GM23338 (cell line): ENCODE results near the gene PPP5C. TPM values are rescaled to one million over a fixed set of nuclear protein-coding genes. Genes with fewer than 3 reads are reported as not detected.
"Not testable (repeated sequence)": the region's sequence is repeated elsewhere in the genome, so short reads cannot be mapped to it uniquely, and the experiment has no call there.

Experiments used
- ATAC-seq: fragments of 200-7000 bp; cut with Tn5 transposase; 3 replicates; pipeline ENCODE4 v1.9.1; 2020
- DNase-seq: peaks from one replicate; pipeline ENCODE4 v3.0.0-alpha.2; 2015; ENCODE audit warnings: low spot score
- H2AFZ ChIP-seq: fragments of 200-600 bp; sonication (generic); 2 replicates; pipeline ENCODE4 v1.8.0; 2016; ENCODE audit warnings: antibody characterized with exemption, mild to moderate bottlenecking, moderate library complexity
- H3F3A ChIP-seq: fragments of 200-600 bp; sonication (generic); replicated peaks from 2 replicates; pipeline ENCODE4 v1.8.0; 2017; ENCODE audit warnings: antibody characterized with exemption, mixed run types, low read depth
- H3K27ac ChIP-seq: fragments of 200-600 bp; sonication (generic); 2 replicates; pipeline ENCODE4 v1.6.1; 2016; ENCODE audit warnings: low read depth
- H3K27me3 ChIP-seq: fragments of 200-600 bp; sonication (generic); 2 replicates; pipeline ENCODE4 v1.8.0; 2016; ENCODE audit warnings: mild to moderate bottlenecking, mixed run types, moderate library complexity; ENCODE audit not compliant: insufficient read depth
- H3K36me3 ChIP-seq: fragments of 200-600 bp; sonication (generic); 2 replicates; pipeline ENCODE4 v1.8.0; 2016; ENCODE audit warnings: mild to moderate bottlenecking; ENCODE audit not compliant: insufficient read depth
- H3K4me1 ChIP-seq: fragments of 200-600 bp; sonication (generic); 2 replicates; pipeline ENCODE4 v1.8.0; 2016; ENCODE audit warnings: mild to moderate bottlenecking, moderate library complexity; ENCODE audit not compliant: insufficient read depth
- H3K4me2 ChIP-seq: fragments of 200-600 bp; sonication (generic); 2 replicates; pipeline ENCODE4 v1.7.1; 2017; ENCODE audit warnings: mixed run types
- H3K4me3 ChIP-seq: fragments of 200-600 bp; sonication (generic); 2 replicates; pipeline ENCODE4 v1.6.1; 2016; ENCODE audit warnings: mixed run types
- H3K79me2 ChIP-seq: fragments of 200-600 bp; sonication (generic); replicated peaks from 2 replicates; pipeline ENCODE4 v1.8.0; 2017; ENCODE audit warnings: mild to moderate bottlenecking; ENCODE audit not compliant: insufficient read depth
- H3K9me2 ChIP-seq: fragments of 200-600 bp; sonication (generic); 2 replicates; pipeline ENCODE4 v1.8.0; 2017; ENCODE audit not compliant: insufficient read depth
- H4K20me1 ChIP-seq: fragments of 200-600 bp; sonication (generic); replicated peaks from 2 replicates; pipeline ENCODE4 v1.8.0; 2017; ENCODE audit warnings: mild to moderate bottlenecking; ENCODE audit not compliant: insufficient read depth
- H3K27ac Mint-ChIP-seq: 2 replicates; pipeline ENCODE4 v1.8.0; 2020; ENCODE audit warnings: inconsistent platforms, mild to moderate bottlenecking, moderate library complexity, mixed read lengths
- H3K27me3 Mint-ChIP-seq: 3 replicates; pipeline ENCODE4 v1.8.0; 2022; ENCODE audit warnings: low read depth, mild to moderate bottlenecking, moderate library complexity, mixed read lengths, inconsistent platforms; ENCODE audit not compliant: insufficient read depth, poor library complexity
- H3K36me3 Mint-ChIP-seq: 3 replicates; pipeline ENCODE4 v1.8.0; 2021; ENCODE audit warnings: low read depth, mild to moderate bottlenecking, inconsistent platforms, moderate library complexity, mixed read lengths
- H3K4me1 Mint-ChIP-seq: 3 replicates; pipeline ENCODE4 v1.8.0; 2020; ENCODE audit warnings: mild to moderate bottlenecking, inconsistent platforms, mixed read lengths
- H3K4me3 Mint-ChIP-seq: 3 replicates; pipeline ENCODE4 v1.8.0; 2021; ENCODE audit warnings: moderate library complexity, mild to moderate bottlenecking, inconsistent platforms, mixed read lengths
- H3K9me3 Mint-ChIP-seq: 3 replicates; pipeline ENCODE4 v1.8.0; 2020; ENCODE audit warnings: moderate library complexity, mild to moderate bottlenecking, inconsistent platforms, mixed read lengths
- CREB1 ChIP-seq: fragments of 250-450 bp; sonication (Bioruptor Pico); IDR thresholded peaks from 2 replicates; pipeline ENCODE4 v1.5.0; 2020; ENCODE audit warnings: low read depth, mild to moderate bottlenecking, moderate library complexity
- CTCF ChIP-seq, 2 experiments: fragments of 200-600 bp in 1 of 2; sonication (generic) in 1 of 2; conservative IDR thresholded peaks; 2 replicates each; pipeline versions ENCODE4 v1.5.1 to v1.6.1; 2016 to 2017; ENCODE audit warnings: antibody characterized with exemption in 2 of 2, low read depth in 2 of 2, mild to moderate bottlenecking in 2 of 2, moderate library complexity in 1 of 2
- ETS1 ChIP-seq: IDR thresholded peaks from 2 replicates; pipeline ENCODE4 v1.6.1; 2016; ENCODE audit warnings: antibody characterized with exemption
- EZH2 ChIP-seq: fragments of 200-600 bp; sonication (generic); IDR thresholded peaks from one replicate; pipeline ENCODE4 v1.8.0; 2017; ENCODE audit warnings: antibody characterized with exemption, mild to moderate bottlenecking, low read depth; ENCODE audit not compliant: unreplicated experiment
- EZH2phosphoT487 ChIP-seq: fragments of 200-600 bp; sonication (generic); IDR thresholded peaks from one replicate; pipeline ENCODE4 v1.8.1; 2018; ENCODE audit warnings: antibody characterized with exemption; ENCODE audit not compliant: unreplicated experiment
- JUNB ChIP-seq: IDR thresholded peaks from one replicate; pipeline ENCODE4 v1.6.1; 2016; ENCODE audit warnings: antibody characterized with exemption; ENCODE audit not compliant: unreplicated experiment
- POLR2AphosphoS5 ChIP-seq: IDR thresholded peaks from 2 replicates; pipeline ENCODE4 v1.6.1; 2016; ENCODE audit warnings: antibody characterized with exemption, low read depth
- REST ChIP-seq: IDR thresholded peaks from one replicate; pipeline ENCODE4 v1.6.1; 2018; ENCODE audit warnings: antibody characterized with exemption; ENCODE audit not compliant: unreplicated experiment
- STAT1 ChIP-seq: IDR thresholded peaks from one replicate; pipeline ENCODE4 v1.6.1; 2016; ENCODE audit warnings: antibody characterized with exemption; ENCODE audit not compliant: unreplicated experiment
- ZNF114 ChIP-seq: fragments of 250-450 bp; sonication (Bioruptor Pico); IDR thresholded peaks from 2 replicates; pipeline ENCODE4 v1.5.0; 2020; ENCODE audit warnings: mild to moderate bottlenecking, moderate library complexity
- ZNF331 ChIP-seq: fragments of 250-450 bp; sonication (Bioruptor Pico); IDR thresholded peaks from 2 replicates; pipeline ENCODE4 v1.5.0; 2020; ENCODE audit warnings: low read depth, mild to moderate bottlenecking, moderate library complexity
- polyA plus RNA-seq: library from polyadenylated mRNA; unstranded; fragments of >200 nt; fragmentation: Nextera tagmentation; extraction: Ambion mirVana; gene quantifications from 2 replicates; pipeline ENCODE4 v1.2.1, GENCODE V29; 2016
- total RNA-seq: library from RNA; depleted of rRNA; stranded (reverse); fragments of >200 nt; shearing (Covaris generic); gene quantifications from 2 replicates; pipeline ENCODE4 v1.2.3, GENCODE V29; 2014

Gene PPP5C
- total and polyA plus RNA-seq, 2 experiments from 2014 or later = 51.6 to 123 TPM

GRCh38 chr19:46394402-46394797, 47.5 kb downstream of the PPP5C start:
- peaks cover 18% of the 10 kb centered on the region for H3F3A ChIP-seq
- H3K4me3 ChIP-seq = no peak overlapping the region
- no peak overlapping the region for H2AFZ ChIP-seq
- no peak for DNase-seq
- no peaks in the 10 kb centered on the region for H3K27me3 ChIP-seq
- Mint-ChIP-seq H3K27me3 (peaks cover 20% of the 10 kb centered on the region), H3K4me3 (no peak overlapping the region), H3K36me3 (peaks cover 25% of the 10 kb centered on the region), H3K9me3 (no peaks in the 10 kb centered on the region), H3K27ac (no peak overlapping the region; the same call in 1 of the 2 replicates), H3K4me1 (peaks cover 24% of the 10 kb centered on the region)
- no peaks in the 10 kb centered on the region for H3K79me2 ChIP-seq
- ATAC-seq = no peak
- no peaks in the 10 kb centered on the region for H3K9me2 ChIP-seq
- no peak overlapping the region for H3K4me2 ChIP-seq
- no peaks in the 10 kb centered on the region for H3K36me3 ChIP-seq
- H4K20me1 ChIP-seq = no peaks in the 10 kb centered on the region; the same call in 1 of the 2 replicates
- no peak for TF ChIP-seq ETS1
- H3K27ac ChIP-seq = no peak overlapping the region
- peaks cover 4% of the 10 kb centered on the region; the same call in 1 of the 2 replicates for H3K4me1 ChIP-seq

GRCh38 chr19:46397801-46398479, 51.1 kb downstream of the PPP5C start:
- H3K36me3 ChIP-seq, H3K27me3 ChIP-seq, DNase-seq, H3K36me3 Mint-ChIP-seq, H3K27ac ChIP-seq, H3K9me2 ChIP-seq, H3K79me2 ChIP-seq, H3K27ac Mint-ChIP-seq, ATAC-seq, H3K4me1 ChIP-seq, H3K4me3 ChIP-seq, H3K4me3 Mint-ChIP-seq, H2AFZ ChIP-seq, H4K20me1 ChIP-seq, H3K9me3 Mint-ChIP-seq: not testable (repeated sequence)
- Mint-ChIP-seq H3K4me1 (peaks cover 18% of the 10 kb centered on the region; the same call in 2 of the 3 replicates), H3K27me3 (peaks cover 13% of the 10 kb centered on the region)
- Histone ChIP-seq H3F3A (peaks cover 17% of the 10 kb centered on the region), H3K4me2 (peak overlapping the region; percentile 25; the same call in 1 of the 2 replicates)

- no peaks in the 10 kb centered on the region for H3K79me2 ChIP-seq
- no peaks in the 10 kb centered on the region for H3K9me2 ChIP-seq
- peaks cover 14% of the 10 kb centered on the region for H3K4me1 ChIP-seq
- ATAC-seq = no peak
- no peaks in the 10 kb centered on the region for H4K20me1 ChIP-seq
- no peak overlapping the region for H3K27ac ChIP-seq
- Mint-ChIP-seq H3K4me1 (peaks cover 23% of the 10 kb centered on the region), H3K27me3 (peaks cover 42% of the 10 kb centered on the region), H3K4me3 (peak overlapping the region; percentile 20; the same call in 1 of the 3 replicates), H3K27ac (no peak overlapping the region), H3K9me3 (no peaks in the 10 kb centered on the region), H3K36me3 (no peaks in the 10 kb centered on the region)
- H3K4me2 ChIP-seq = no peak overlapping the region
- no peak overlapping the region for H3K4me3 ChIP-seq
- H3K27me3 ChIP-seq = peaks cover 52% of the 10 kb centered on the region
- no peak overlapping the region for H2AFZ ChIP-seq
- no peak for DNase-seq
- H3F3A ChIP-seq = 0 out of 2 replicates have a peak, but pooled peaks cover 13% of the 10 kb centered on the region
- no peaks in the 10 kb centered on the region for H3K36me3 ChIP-seq
- no peak for TF ChIP-seq ZNF114 (CRISPR knock-in tag)
- no peak for TF ChIP-seq REST
- TF ChIP-seq ZNF331 (CRISPR knock-in tag) = no peak
- TF ChIP-seq CREB1 = no peak
- TF ChIP-seq POLR2AphosphoS5 = no peak
- TF ChIP-seq CTCF (conservative IDR thresholded peaks at IDR 0.05; ENCODE audit: low read depth in 2 of 2) = no peak
- no peak for TF ChIP-seq EZH2
- TF ChIP-seq EZH2phosphoT487 = no peak
- TF ChIP-seq STAT1 = no peak
- no peak for TF ChIP-seq JUNB
Observed at GRCh38 chr19:46402725-46403124, 55.8 kb downstream of the PPP5C start.
